Measurements from ENCODE around the gene TMEM94.

TMEM94 gene

DNA sequence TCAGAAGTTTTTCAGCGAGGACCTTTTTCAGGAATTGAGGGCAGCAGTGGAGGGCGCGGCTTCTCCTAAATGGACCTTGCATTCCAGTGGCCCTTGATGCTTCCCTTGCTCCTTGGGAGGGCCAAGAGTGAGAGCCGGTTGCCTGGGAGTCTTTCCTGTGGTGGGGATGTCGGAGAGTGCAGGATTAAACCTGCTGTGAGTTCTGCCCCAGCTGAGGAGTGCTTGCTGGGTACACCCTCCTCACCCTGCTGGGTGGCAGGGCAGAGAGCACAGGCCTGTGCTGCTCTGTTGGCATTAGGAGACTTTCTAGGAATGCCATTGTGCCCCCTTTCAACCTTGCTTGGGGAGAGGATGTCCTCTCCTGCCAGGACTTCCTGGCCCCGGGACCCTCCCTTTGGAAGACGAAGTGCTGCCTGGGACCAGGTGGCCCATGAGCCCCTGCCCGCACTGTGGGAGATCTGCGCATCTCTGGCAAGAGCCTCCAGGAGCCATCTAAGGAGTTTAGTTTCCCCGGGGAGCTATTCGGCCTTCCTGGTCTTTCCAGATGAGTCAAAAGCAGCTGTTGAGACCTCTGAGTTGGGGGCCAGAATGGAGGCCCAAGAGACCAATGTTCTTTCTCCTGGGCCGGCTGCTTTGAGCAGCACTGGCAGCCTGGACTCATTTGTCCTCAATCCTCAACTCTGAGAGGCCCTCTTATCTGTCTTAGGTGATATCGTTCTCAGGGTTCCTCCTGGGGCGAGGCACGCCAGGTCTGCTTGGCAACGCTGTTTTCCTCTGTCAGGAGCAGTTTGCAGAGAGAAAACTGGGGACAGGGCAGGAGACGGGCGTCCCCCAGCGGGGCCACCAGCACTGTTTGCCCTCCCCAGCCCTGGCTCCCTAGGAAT, 74.6 kb downstream of the TMEM94 start:
- TF ChIP-seq POLR2AphosphoS5 (IDR thresholded peaks at IDR 0.05; ENCODE audit: low read depth, low read length) (no peak), POLR2A (IDR thresholded peaks at IDR 0.05; ENCODE audit: low read depth, low read length) (no peak), PAX5 (IDR thresholded peaks at IDR 0.05; ENCODE audit: insufficient read depth, low read length, severe bottlenecking) (no peak), TAF1 (IDR thresholded peaks at IDR 0.05; ENCODE audit: low read depth, low read length) (no peak), POU2F2 (IDR thresholded peaks at IDR 0.05; ENCODE audit: low read depth, low read length) (no peak), SPI1 (IDR thresholded peaks at IDR 0.05; ENCODE audit: low read depth, low read length) (no peak)
- FAIRE-seq (no peak), DNase-seq (ENCODE audit: insufficient read length, low spot score) (no peak)

DNA sequence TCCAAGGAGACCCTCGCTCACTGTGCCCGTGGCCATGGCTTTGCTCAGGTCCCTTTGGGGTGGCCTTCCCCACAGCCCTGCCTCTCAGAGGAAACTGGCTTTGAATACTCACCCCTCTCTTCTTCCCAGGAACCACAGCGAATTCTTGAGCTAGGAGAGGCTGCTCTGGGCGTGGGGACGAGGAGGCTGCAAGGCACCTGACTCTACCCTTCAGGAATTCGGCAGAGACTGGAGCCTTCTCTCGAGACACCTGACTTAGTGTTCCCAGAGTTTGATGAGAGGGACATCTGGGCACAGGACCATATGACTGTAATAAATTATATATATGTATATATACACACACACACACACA, 75.3 kb downstream of the TMEM94 start:
- no peak for TF ChIP-seq SPI1 (IDR thresholded peaks at IDR 0.05; ENCODE audit: low read depth, low read length)
- TF ChIP-seq PAX5 (IDR thresholded peaks at IDR 0.05; ENCODE audit: insufficient read depth, low read length, severe bottlenecking): no peak
- TF ChIP-seq TAF1 (IDR thresholded peaks at IDR 0.05; ENCODE audit: low read depth, low read length): no peak
- TF ChIP-seq POU2F2 (IDR thresholded peaks at IDR 0.05; ENCODE audit: low read depth, low read length): no peak
- TF ChIP-seq POLR2AphosphoS5 (IDR thresholded peaks at IDR 0.05; ENCODE audit: low read depth, low read length): no peak
- no peak for TF ChIP-seq POLR2A (IDR thresholded peaks at IDR 0.05; ENCODE audit: low read depth, low read length)
- FAIRE-seq: no peak

DNA sequence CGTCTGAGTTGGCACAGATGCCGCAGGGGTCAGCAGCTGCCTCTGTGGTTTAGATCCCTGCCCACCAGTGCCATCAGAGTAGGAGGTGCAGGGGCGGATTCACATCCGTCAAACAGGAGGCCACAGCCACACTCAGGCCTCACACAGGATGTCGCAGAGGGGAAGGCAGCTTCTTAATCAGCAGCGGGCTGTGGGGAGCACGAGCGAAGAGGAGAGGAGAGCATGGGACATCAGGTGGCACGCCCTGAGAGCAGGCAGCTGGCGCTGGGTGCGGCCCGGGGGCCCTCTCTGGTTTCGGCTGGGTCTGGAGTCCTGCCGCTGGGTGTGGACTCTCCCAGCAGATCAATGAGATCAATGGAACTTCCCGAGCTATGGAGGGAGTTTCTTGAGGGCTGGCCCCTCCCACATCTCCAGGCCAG, 78.7 kb downstream of the TMEM94 start:
- TF ChIP-seq POLR2A (IDR thresholded peaks at IDR 0.05; ENCODE audit: low read depth, low read length) (no peak), POU2F2 (IDR thresholded peaks at IDR 0.05; ENCODE audit: low read depth, low read length) (no peak), PAX5 (IDR thresholded peaks at IDR 0.05; ENCODE audit: insufficient read depth, low read length, severe bottlenecking) (no peak), SPI1 (IDR thresholded peaks at IDR 0.05; ENCODE audit: low read depth, low read length) (no peak)
- DNase-seq (ENCODE audit: insufficient read length, low spot score) (no peak), FAIRE-seq (peak; percentile 71)

More for the DNA sequence above, 75.3 kb downstream of the TMEM94 start:
- DNase-seq (ENCODE audit: insufficient read length, low spot score): no peak

DNA sequence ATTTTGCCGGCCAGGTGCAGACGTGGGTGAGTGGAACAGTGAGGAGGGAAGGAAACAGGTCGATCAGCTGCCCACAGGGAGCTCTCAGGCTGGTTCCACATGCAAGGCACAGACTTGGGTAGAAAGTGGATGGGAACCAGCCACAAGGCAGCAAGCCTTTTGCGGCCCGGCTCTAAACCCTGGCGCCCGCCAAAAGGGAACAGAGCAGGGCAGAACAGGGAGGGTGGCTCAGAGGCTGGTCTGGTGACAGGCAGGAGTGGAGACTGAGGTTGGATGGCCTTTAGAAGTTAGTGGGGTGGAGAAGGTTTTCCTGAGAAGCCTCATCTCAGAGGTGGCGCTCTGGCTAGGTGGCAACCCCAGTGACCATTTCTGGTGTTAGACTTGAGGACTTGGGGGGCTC, 79.4 kb downstream of the TMEM94 start:
- TF ChIP-seq TAF1 (IDR thresholded peaks at IDR 0.05; ENCODE audit: low read depth, low read length): no peak
- no peak for TF ChIP-seq POLR2AphosphoS5 (IDR thresholded peaks at IDR 0.05; ENCODE audit: low read depth, low read length)
- no peak for TF ChIP-seq POLR2A (IDR thresholded peaks at IDR 0.05; ENCODE audit: low read depth, low read length)
- TF ChIP-seq POU2F2 (IDR thresholded peaks at IDR 0.05; ENCODE audit: low read depth, low read length): no peak
- TF ChIP-seq SPI1 (IDR thresholded peaks at IDR 0.05; ENCODE audit: low read depth, low read length): no peak
- TF ChIP-seq PAX5 (IDR thresholded peaks at IDR 0.05; ENCODE audit: insufficient read depth, low read length, severe bottlenecking): no peak
- DNase-seq (ENCODE audit: insufficient read length, low spot score): no peak
- no peak for FAIRE-seq

DNA sequence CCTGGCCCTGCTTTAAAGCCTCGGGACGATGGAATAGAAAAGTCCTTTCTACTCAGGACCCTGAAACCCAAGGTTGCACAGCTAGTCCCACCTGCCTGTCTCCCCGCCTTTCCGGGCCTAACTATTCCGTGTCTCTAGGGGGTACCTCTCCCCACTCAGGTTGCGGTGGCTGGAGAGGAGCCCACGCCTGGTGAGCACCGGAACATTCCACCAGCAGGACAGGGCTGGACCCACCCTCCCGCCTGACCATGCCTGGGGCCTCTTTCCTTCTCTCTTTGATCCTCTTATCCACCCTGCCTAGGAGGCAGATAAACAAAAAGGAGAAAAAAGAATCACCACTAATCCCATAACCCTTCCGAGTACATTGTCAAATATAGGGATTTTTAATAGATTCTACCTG, 79.9 kb downstream of the TMEM94 start:
- no peak for FAIRE-seq
- no peak for TF ChIP-seq POLR2A (IDR thresholded peaks at IDR 0.05; ENCODE audit: low read depth, low read length)
- TF ChIP-seq PAX5 (IDR thresholded peaks at IDR 0.05; ENCODE audit: insufficient read depth, low read length, severe bottlenecking): no peak
- no peak for TF ChIP-seq POLR2AphosphoS5 (IDR thresholded peaks at IDR 0.05; ENCODE audit: low read depth, low read length)
- TF ChIP-seq TAF1 (IDR thresholded peaks at IDR 0.05; ENCODE audit: low read depth, low read length): no peak
- TF ChIP-seq POU2F2 (IDR thresholded peaks at IDR 0.05; ENCODE audit: low read depth, low read length): no peak
- no peak for DNase-seq (ENCODE audit: insufficient read length, low spot score)

DNA sequence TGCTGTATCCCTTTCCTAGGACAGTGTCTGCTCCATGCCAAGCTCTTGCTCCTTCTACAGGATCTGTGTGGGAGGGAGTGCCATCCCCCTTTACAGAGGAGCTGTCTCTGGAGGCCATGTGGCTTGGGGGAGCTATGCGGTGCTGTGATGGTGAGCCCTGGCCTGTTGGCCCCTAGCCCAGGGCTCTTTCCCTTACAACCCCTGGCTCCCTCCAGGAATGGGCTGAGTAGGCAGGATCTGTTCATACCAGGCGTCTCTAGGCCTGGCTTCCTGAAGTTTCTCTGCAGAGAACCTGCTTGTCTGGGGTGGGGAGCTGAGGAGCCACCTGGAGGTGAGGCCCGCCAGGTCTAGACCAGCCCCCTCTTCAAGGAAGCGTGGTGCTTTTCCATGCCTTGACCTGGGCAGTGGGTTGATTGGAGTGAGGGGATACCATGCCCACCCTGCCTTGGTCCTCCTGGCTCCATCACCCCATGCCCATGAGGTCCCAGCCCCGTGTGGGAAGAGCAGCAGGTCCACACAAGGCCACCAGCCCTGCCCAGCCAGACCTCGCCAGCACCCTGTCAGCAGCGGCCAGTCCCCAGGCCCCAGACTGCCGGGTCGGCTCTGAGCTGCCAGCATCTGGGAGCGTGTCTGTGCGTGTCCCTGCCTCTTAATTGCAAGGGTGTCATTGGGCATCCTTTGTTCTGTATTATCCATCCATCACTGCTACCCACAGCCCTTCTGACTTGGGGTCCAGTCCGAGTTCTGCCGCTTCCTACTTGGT, 83.7 kb downstream of the TMEM94 start:
- no peak for FAIRE-seq
- no peak for DNase-seq (ENCODE audit: insufficient read length, low spot score)
- TF ChIP-seq POLR2AphosphoS5 (IDR thresholded peaks at IDR 0.05; ENCODE audit: low read depth, low read length): no peak
- no peak for TF ChIP-seq SPI1 (IDR thresholded peaks at IDR 0.05; ENCODE audit: low read depth, low read length)

DNA sequence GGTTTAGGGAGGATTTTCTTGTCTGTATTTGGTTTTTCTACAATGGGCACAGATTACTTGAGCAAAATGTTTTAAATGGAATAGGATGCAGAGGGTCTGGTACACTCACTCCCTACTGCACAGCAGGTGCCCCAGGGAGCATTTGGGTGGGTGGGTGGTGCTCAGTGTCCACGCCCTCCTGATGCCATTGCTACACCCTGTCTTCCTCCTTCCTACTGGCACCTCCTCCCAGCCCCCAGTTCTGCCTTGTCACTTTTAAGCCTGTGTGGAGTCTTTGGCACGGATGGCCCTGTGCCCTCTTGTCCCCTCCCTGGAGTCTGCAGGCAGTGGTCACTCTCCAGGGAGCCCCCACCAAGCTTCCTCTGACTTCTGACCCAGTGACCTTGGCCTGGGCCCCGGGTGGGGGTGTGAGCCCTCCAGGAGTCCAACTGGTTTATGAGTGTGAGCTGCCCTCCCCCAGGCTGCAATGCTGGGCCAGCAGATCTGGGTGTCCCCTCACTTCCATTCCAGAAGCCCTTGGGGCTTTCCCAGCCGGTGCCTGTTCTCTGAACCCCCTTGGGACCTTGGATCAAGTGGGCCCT, 84.6 kb downstream of the TMEM94 start:
- no peak for DNase-seq (ENCODE audit: insufficient read length, low spot score)
- TF ChIP-seq POLR2A (IDR thresholded peaks at IDR 0.05; ENCODE audit: low read depth, low read length) (no peak), SPI1 (IDR thresholded peaks at IDR 0.05; ENCODE audit: low read depth, low read length) (no peak), PAX5 (IDR thresholded peaks at IDR 0.05; ENCODE audit: insufficient read depth, low read length, severe bottlenecking) (no peak), TAF1 (IDR thresholded peaks at IDR 0.05; ENCODE audit: low read depth, low read length) (no peak), POU2F2 (IDR thresholded peaks at IDR 0.05; ENCODE audit: low read depth, low read length) (no peak), POLR2AphosphoS5 (IDR thresholded peaks at IDR 0.05; ENCODE audit: low read depth, low read length) (no peak)
- FAIRE-seq: no peak

DNA sequence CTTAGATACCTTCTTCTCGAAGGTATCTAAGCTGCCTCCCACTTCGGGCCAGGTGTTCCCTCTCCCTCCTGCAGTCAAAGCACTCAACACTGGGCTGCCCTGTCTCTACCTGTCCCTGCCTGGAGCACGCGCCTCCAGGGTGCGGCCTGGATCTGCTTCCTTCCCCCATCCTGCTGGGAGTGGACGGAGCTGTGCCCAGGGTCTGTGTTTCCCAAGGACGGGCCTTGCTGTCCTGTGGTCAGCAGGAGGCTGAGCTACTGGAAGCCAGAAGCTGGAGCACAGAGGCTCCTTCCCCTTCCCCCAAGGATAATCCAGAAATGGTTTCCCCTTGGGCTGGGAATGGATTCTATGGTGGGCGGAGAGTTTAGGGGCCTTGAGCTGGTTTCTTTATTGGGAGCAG, 85.8 kb downstream of the TMEM94 start:
- FAIRE-seq (no peak), DNase-seq (ENCODE audit: insufficient read length, low spot score) (no peak)
- TF ChIP-seq TAF1 (IDR thresholded peaks at IDR 0.05; ENCODE audit: low read depth, low read length) (no peak), POLR2AphosphoS5 (IDR thresholded peaks at IDR 0.05; ENCODE audit: low read depth, low read length) (no peak), POU2F2 (IDR thresholded peaks at IDR 0.05; ENCODE audit: low read depth, low read length) (no peak), PAX5 (IDR thresholded peaks at IDR 0.05; ENCODE audit: insufficient read depth, low read length, severe bottlenecking) (no peak), SPI1 (IDR thresholded peaks at IDR 0.05; ENCODE audit: low read depth, low read length) (no peak), POLR2A (IDR thresholded peaks at IDR 0.05; ENCODE audit: low read depth, low read length) (no peak)

DNA sequence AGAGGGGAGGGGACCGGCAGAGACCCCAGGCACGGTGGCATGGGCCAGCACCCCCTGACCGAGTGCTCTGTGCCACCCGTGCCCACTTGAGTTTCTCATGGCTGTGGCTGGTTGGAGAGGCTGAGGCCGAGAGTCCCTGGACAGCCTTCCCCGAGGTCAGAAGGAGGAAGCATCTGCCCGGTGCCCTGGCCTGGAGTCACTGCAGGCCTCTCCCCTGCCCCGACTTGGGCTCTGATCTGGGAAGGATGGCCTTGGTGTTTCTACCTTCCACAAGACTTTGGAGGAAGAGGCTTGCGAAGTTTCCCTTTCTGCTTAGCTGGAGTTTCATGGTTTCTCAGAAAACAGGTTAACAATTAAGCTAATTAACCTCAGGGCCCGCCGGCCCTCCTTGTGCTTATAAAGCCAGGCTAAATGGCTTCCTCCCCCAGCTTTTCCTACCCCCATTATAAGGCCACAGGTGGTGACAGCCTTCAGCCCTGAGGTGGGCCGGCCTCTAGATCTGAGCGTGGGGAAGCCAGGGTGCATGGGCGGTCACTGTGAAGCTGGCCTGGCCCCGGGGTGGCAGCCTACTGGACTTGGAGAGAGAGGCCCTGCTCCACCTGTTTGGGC, 86.4 kb downstream of the TMEM94 start:
- TF ChIP-seq SPI1 (IDR thresholded peaks at IDR 0.05; ENCODE audit: low read depth, low read length): no peak
- no peak for TF ChIP-seq PAX5 (IDR thresholded peaks at IDR 0.05; ENCODE audit: insufficient read depth, low read length, severe bottlenecking)
- no peak for TF ChIP-seq POU2F2 (IDR thresholded peaks at IDR 0.05; ENCODE audit: low read depth, low read length)
- TF ChIP-seq TAF1 (IDR thresholded peaks at IDR 0.05; ENCODE audit: low read depth, low read length): no peak
- no peak for TF ChIP-seq POLR2AphosphoS5 (IDR thresholded peaks at IDR 0.05; ENCODE audit: low read depth, low read length)
- no peak for TF ChIP-seq POLR2A (IDR thresholded peaks at IDR 0.05; ENCODE audit: low read depth, low read length)
- no peak for FAIRE-seq
- DNase-seq (ENCODE audit: insufficient read length, low spot score): no peak

Data from GM12891 (cell line).